Stimulated activated CD4-positive, alpha-beta T cell treated with anti-CD3 and anti-CD28 coated beads, Interleukin-1b, Interleukin-23, amount 100 ng/mL, for 1 hour (primary cell): ENCODE data around the gene CT45A6.
"Not testable (repeated sequence)": the region's sequence is repeated elsewhere in the genome, so short reads cannot be mapped to it uniquely, and the experiment has no call there.

Experiments
- DNase-seq, 2 donors: peaks; one replicate each; pipeline ENCODE4 v3.0.0-alpha.2; 2020; ENCODE audit warnings: low read depth in 2 of 2

CT45A6 gene

DNA sequence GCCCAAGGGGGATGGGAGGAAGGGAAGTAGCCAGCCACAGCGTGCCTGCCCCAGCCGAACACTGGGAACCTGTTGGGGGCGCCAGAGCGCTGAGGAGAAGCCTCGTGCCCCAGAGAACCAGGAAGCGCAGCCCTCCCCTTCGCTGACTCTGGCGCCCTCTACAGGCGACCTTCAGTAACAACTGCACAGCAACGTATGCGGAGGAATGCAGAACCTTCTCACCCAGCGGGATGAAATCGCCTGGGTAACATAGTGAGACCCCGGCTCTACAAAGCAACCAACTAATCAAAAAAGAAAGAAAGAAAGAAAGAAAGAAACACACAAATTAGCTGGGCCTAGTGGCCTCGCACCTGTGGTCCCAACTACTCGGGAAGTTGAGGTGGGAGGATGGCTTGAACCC is at the start of gene CT45A6:
Gene CT45A6, minus strand, starts transcription at position 101 of the 400 bp plus-strand sequence. CDS start 3,794 bp downstream, outside the sequence.
- DNase-seq, result not testable (repeated sequence)

GRCh38 chrX:135837180-135837579 is 34.6 kb upstream of the CT45A6 start, which contains the start of gene CT45A7:
Gene CT45A7 (minus strand): TSS chrX:135837280. CDS start chrX:135833533, 3,747 bp downstream.
- not testable (repeated sequence) for DNase-seq

- not testable (repeated sequence) for DNase-seq
Observed at GRCh38 chrX:135819912-135820311, 17.3 kb upstream of the CT45A6 start, which contains the start of gene CT45A2. Gene CT45A2 (minus strand): TSS chrX:135820012. CDS start chrX:135816265, 3,747 bp downstream.

- not testable (repeated sequence) for DNase-seq
Observed at GRCh38 chrX:135785403-135785802, 17.2 kb downstream of the CT45A6 start, which contains the start of gene CT45A5. Gene CT45A5 (minus strand): TSS chrX:135785503. CDS start chrX:135781729, 3,774 bp downstream.

GRCh38 chrX:135768091-135768490 is 34.5 kb downstream of the CT45A6 start, which contains the start of gene CT45A3:
Gene CT45A3 (minus strand): TSS chrX:135768191. CDS start chrX:135764444, 3,747 bp downstream.
- DNase-seq, result not testable (repeated sequence)

DNA sequence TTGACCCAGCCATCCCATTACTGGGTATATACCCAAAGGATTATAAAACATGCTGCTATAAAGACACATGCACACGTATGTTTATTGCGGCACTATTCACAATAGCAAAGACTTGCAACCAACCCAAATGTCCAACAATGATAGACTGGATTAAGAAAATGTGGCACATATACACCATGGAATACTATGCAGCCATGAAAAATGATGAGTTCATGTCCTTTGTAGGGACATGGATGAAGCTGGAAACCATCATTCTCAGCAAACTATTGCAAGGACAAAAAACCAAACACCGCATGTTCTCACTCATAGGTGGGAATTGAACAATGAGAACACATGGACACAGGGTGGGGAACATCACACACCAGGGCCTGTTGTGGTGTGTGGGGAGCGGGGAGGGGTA is 57.8 kb downstream of the CT45A6 start:
- DNase-seq, result not testable (repeated sequence)
